Transverse colon (tissue), 4 donors: ENCODE results near the gene TBCEL. TPM values are rescaled to one million over a fixed set of nuclear protein-coding genes. Genes with fewer than 3 reads are reported as not detected.
A peak's percentile ranks its signal among the peaks of the same experiment; 100 is the strongest.

ENCODE experiments used
- DNase-seq: peaks from one replicate; pipeline ENCODE4 v3.0.0-alpha.2; 2019
- H3K27ac ChIP-seq, 4 donors: fragments of 200-600 bp; sonication (generic); 2 replicates each; pipeline ENCODE4 v1.5.1; 2016 to 2018; ENCODE audit warnings: inconsistent platforms in 4 of 4
- H3K27me3 ChIP-seq: fragments of 200-600 bp; sonication (generic); 2 replicates; pipeline ENCODE4 v1.5.1; 2017; ENCODE audit warnings: inconsistent platforms
- H3K36me3 ChIP-seq, 4 donors: fragments of 200-600 bp; sonication (generic); 2 replicates each; pipeline ENCODE4 v1.5.1; 2017 to 2019; ENCODE audit warnings: inconsistent platforms in 4 of 4
- H3K4me1 ChIP-seq, 4 donors: fragments of 200-600 bp; sonication (generic); 2 replicates each; pipeline ENCODE4 v1.5.1; 2017 to 2020; ENCODE audit warnings: inconsistent platforms in 4 of 4
- H3K4me3 ChIP-seq, 4 donors: fragments of 200-600 bp; sonication (generic); 1 replicate in 1 of 4; 2 replicates in 3 of 4; pipeline versions ENCODE4 v1.5.1 to v1.6.1; 2017 to 2019; ENCODE audit warnings: inconsistent platforms in 4 of 4
- H3K9me3 ChIP-seq, 2 donors: fragments of 200-600 bp; sonication (generic); 2 replicates each; pipeline ENCODE4 v1.5.1; 2017 to 2019; ENCODE audit warnings: inconsistent platforms in 2 of 2
- CTCF ChIP-seq, 5 experiments: fragments of 200-600 bp in 3 of 5; fragments of 450-650 bp in 2 of 5; sonication (generic) in 3 of 5; IDR thresholded peaks; 1 replicate in 2 of 5; 2 replicates in 3 of 5; pipeline ENCODE4 v1.5.1; 2016 to 2017; ENCODE audit warnings: antibody characterized with exemption in 5 of 5, inconsistent platforms in 3 of 5, mild to moderate bottlenecking in 2 of 5, moderate library complexity in 1 of 5
- EP300 ChIP-seq: sonication (generic); formaldehyde crosslinking; IDR thresholded peaks from one replicate; pipeline ENCODE4 v1.6.1; 2017; ENCODE audit warnings: antibody characterized with exemption, low read depth
- POLR2A ChIP-seq: fragments of 450-650 bp; IDR thresholded peaks from one replicate; pipeline ENCODE4 v1.6.1; 2016; ENCODE audit warnings: antibody characterized with exemption, mild to moderate bottlenecking, moderate library complexity
- POLR2AphosphoS5 ChIP-seq, 3 donors: sonication (generic); formaldehyde crosslinking; IDR thresholded peaks; one replicate each; pipeline ENCODE4 v1.6.1; 2016; ENCODE audit warnings: antibody characterized with exemption in 3 of 3
- WGBS, 2 donors: methylation state at CpG; one replicate each; pipeline ENCODE4 v1.1.5; 2018; ENCODE audit warnings: low coverage in 1 of 2; 5-methylcytosine and 5-hydroxymethylcytosine counted together
- in situ Hi-C, 4 donors: fragments of 200-750 bp; cut with MboI; loops; one replicate each; pipeline versions ENCODE4 v1.15.0 to v1.15.1; 2017; ENCODE audit warnings: low sequenced_read_pairs in 3 of 4, low pct_ligation_motif_present in 1 of 4, low pct_unique_long_range_greater_than_20kb in 1 of 4
- intact Hi-C: fragments of 100-400 bp; cut with DNase I; formaldehyde crosslinking; loops from one replicate; pipeline ENCODE4 v1.15.1; 2023; ENCODE audit warnings: low total_unique reads
- total RNA-seq, 4 donors: library from RNA; depleted of rRNA; stranded (reverse); fragments of >200 nt; gene quantifications; one replicate each; pipeline ENCODE4 v1.1.0, GENCODE V29; 2016

Gene TBCEL
- total RNA-seq, 4 donors from 2014 or later = 7.2 to 16.5 (median 10.5) TPM

- peak overlapping the region in 1 of 4 donors; percentile 39 for H3K27ac ChIP-seq
- H3K4me3 ChIP-seq = peak overlapping the region; percentile 6 to 43 (median 32)
- H3K4me1 ChIP-seq = peaks cover 0 to 16% (median 9%) of the 10 kb centered on the region in 4 donors
- peak in 3 of 5 experiments; percentile 12 to 40 (median 16) for TF ChIP-seq CTCF (IDR thresholded peaks at IDR 0.05)
- TF ChIP-seq POLR2AphosphoS5 (IDR thresholded peaks at IDR 0.05) = no peak
- TF ChIP-seq POLR2A = no peak
- H3K27me3 ChIP-seq = peaks cover 26% of the 10 kb centered on the region
- intact Hi-C loops = no loop called here
- DNase-seq = peak; percentile 45
- in situ Hi-C loops = no loop called here
- no peaks in the 10 kb centered on the region for H3K36me3 ChIP-seq
- 5 to 17% methylated on average over 2 to 21 of the region's 72 CpGs for WGBS, 2 donors
- H3K9me3 ChIP-seq = no peaks in the 10 kb centered on the region
Measured at GRCh38 chr11:120985718-120986569, 38.0 kb upstream of the TBCEL start.

- in situ Hi-C loops = no loop called here
- Histone ChIP-seq H3K27ac (no peak overlapping the region), H3K36me3 (no peaks in the 10 kb centered on the region), H3K4me1 (peaks cover 0 to 16% (median 9%) of the 10 kb centered on the region in 4 donors), H3K9me3 (no peaks in the 10 kb centered on the region), H3K4me3 (no peak overlapping the region), H3K27me3 (peaks cover 17% of the 10 kb centered on the region)
- no peak for DNase-seq
- WGBS, 2 donors = 88% methylated on average over 1 of the region's 1 CpG; no CpG with 5 or more reads in 1 of the 2 donors
- intact Hi-C loops = no loop called here
- TF ChIP-seq EP300 (no peak), POLR2AphosphoS5 (IDR thresholded peaks at IDR 0.05) (no peak), POLR2A (no peak), CTCF (IDR thresholded peaks at IDR 0.05) (no peak)
Measured at GRCh38 chr11:120988603-120989002, 35.3 kb upstream of the TBCEL start.

- in situ Hi-C loops = no loop called here
- WGBS, 2 donors = 85 to 93% methylated on average over 5 to 10 of the region's 10 CpGs
Measured at GRCh38 chr11:120991830-120992686, 31.8 kb upstream of the TBCEL start.

More at GRCh38 chr11:120991830-120992686, 31.8 kb upstream of the TBCEL start:
- no peak for DNase-seq
- H3K36me3 ChIP-seq = no peaks in the 10 kb centered on the region
- intact Hi-C loops = no loop called here
- no peaks in the 10 kb centered on the region for H3K9me3 ChIP-seq
- H3K27me3 ChIP-seq = peaks cover 6% of the 10 kb centered on the region
- TF ChIP-seq POLR2A (no peak), CTCF (IDR thresholded peaks at IDR 0.05) (no peak), POLR2AphosphoS5 (IDR thresholded peaks at IDR 0.05) (no peak), EP300 (no peak)
- H3K4me1 ChIP-seq = no peaks in the 10 kb centered on the region
- H3K27ac ChIP-seq = no peak overlapping the region
- H3K4me3 ChIP-seq = no peak overlapping the region
